DND-41 (cell line): ENCODE data around the gene KISS1.

Source experiments
- ATAC-seq: fragments of 200-7000 bp; cut with Tn5 transposase; 3 replicates; pipeline ENCODE4 v1.9.1; 2021; ENCODE audit warnings: low read depth; ENCODE audit not compliant: insufficient read depth
- DNase-seq: peaks from one replicate; pipeline ENCODE4 v3.0.0-alpha.2; 2020
- H2AFZ ChIP-seq: 2 replicates; pipeline ENCODE4 v1.6.0; 2012; ENCODE audit warnings: low read depth, low read length
- H3K27ac ChIP-seq: 2 replicates; pipeline ENCODE4 v1.5.1; 2012; ENCODE audit warnings: low read length, inconsistent platforms
- H3K27me3 ChIP-seq: fragments of 200-600 bp; sonication (generic); 2 replicates; pipeline ENCODE4 v1.6.0; 2012; ENCODE audit warnings: low read length, mild to moderate bottlenecking, inconsistent platforms; ENCODE audit not compliant: insufficient read depth, poor library complexity
- H3K36me3 ChIP-seq: 2 replicates; pipeline ENCODE4 v1.5.1; 2012; ENCODE audit warnings: low read length, inconsistent platforms; ENCODE audit not compliant: insufficient read depth
- H3K4me1 ChIP-seq: 2 replicates; pipeline ENCODE4 v1.5.1; 2012; ENCODE audit warnings: mild to moderate bottlenecking, low read length; ENCODE audit not compliant: insufficient read depth
- H3K4me2 ChIP-seq: 2 replicates; pipeline ENCODE4 v1.6.0; 2012; ENCODE audit warnings: mild to moderate bottlenecking, moderate library complexity, low read length, inconsistent platforms; ENCODE audit not compliant: insufficient read depth
- H3K4me3 ChIP-seq, 2 experiments: fragments of 200-600 bp in 1 of 2; shearing (Covaris generic) in 1 of 2; 2 replicates each; pipeline ENCODE4 v1.5.1; 2012 to 2016; ENCODE audit warnings: inconsistent platforms in 2 of 2, low read length in 2 of 2, mild to moderate bottlenecking in 2 of 2, low read depth in 1 of 2, moderate library complexity in 1 of 2
- H3K79me2 ChIP-seq: 2 replicates; pipeline ENCODE4 v1.6.0; 2012; ENCODE audit warnings: low read length, inconsistent platforms; ENCODE audit not compliant: insufficient read depth
- H3K9ac ChIP-seq: 2 replicates; pipeline ENCODE4 v1.6.0; 2012; ENCODE audit warnings: low read depth, mild to moderate bottlenecking, inconsistent platforms, low read length, moderate library complexity
- H3K9me3 ChIP-seq: 2 replicates; pipeline ENCODE4 v1.5.1; 2012; ENCODE audit warnings: low read length, moderate library complexity, mild to moderate bottlenecking, inconsistent platforms; ENCODE audit not compliant: insufficient read depth, severe bottlenecking
- H4K20me1 ChIP-seq: 2 replicates; pipeline ENCODE4 v1.6.0; 2012; ENCODE audit warnings: low read length; ENCODE audit not compliant: insufficient read depth
- CTCF ChIP-seq: IDR thresholded peaks from 2 replicates; pipeline ENCODE4 v1.5.1; 2012; ENCODE audit warnings: borderline replicate concordance, low read length, moderate library complexity, mild to moderate bottlenecking; ENCODE audit not compliant: poor library complexity, severe bottlenecking; ENCODE audit errors: extremely low read depth
- EZH2 ChIP-seq: IDR thresholded peaks from 3 replicates; pipeline ENCODE4 v1.6.1; 2012; ENCODE audit warnings: borderline replicate concordance, low read depth, mild to moderate bottlenecking, moderate library complexity, low read length, inconsistent platforms; ENCODE audit not compliant: severe bottlenecking

The KISS1 gene

GRCh38 chr1:204191456-204191855 is 4.8 kb downstream of the KISS1 start:
- Histone ChIP-seq H4K20me1 (no peaks in the 10 kb centered on the region), H3K4me1 (peaks cover 3% of the 10 kb centered on the region), H3K4me2 (no peak overlapping the region), H3K27me3 (peaks cover 41% of the 10 kb centered on the region), H3K36me3 (no peaks in the 10 kb centered on the region), H3K4me3 (no peak overlapping the region), H3K79me2 (no peaks in the 10 kb centered on the region), H3K9me3 (no peaks in the 10 kb centered on the region), H3K27ac (no peak overlapping the region), H3K9ac (no peak overlapping the region), H2AFZ (no peak overlapping the region)
- TF ChIP-seq CTCF (no peak), EZH2 (no peak)
- DNase-seq (no peak), ATAC-seq (no peak)

GRCh38 chr1:204190212-204191211 is 5.8 kb downstream of the KISS1 start:
- H3K27ac ChIP-seq: no peak overlapping the region
- no peak overlapping the region for H3K4me2 ChIP-seq
- no peaks in the 10 kb centered on the region for H3K9me3 ChIP-seq
- ATAC-seq: 0 out of 3 replicates have a peak, but pooled peaks have one; percentile 19
- H3K4me1 ChIP-seq: peaks cover 3% of the 10 kb centered on the region
- no peak overlapping the region for H3K4me3 ChIP-seq
- H3K27me3 ChIP-seq: peaks cover 41% of the 10 kb centered on the region
- H3K36me3 ChIP-seq: no peaks in the 10 kb centered on the region
- H2AFZ ChIP-seq: no peak overlapping the region
- H3K9ac ChIP-seq: no peak overlapping the region
- H4K20me1 ChIP-seq: no peaks in the 10 kb centered on the region
- peak; percentile 6 for DNase-seq
- no peak for TF ChIP-seq CTCF
- no peak for TF ChIP-seq EZH2
- H3K79me2 ChIP-seq: no peaks in the 10 kb centered on the region

GRCh38 chr1:204188959-204189639 is 7.2 kb downstream of the KISS1 start:
- Histone ChIP-seq H3K79me2 (no peaks in the 10 kb centered on the region), H3K9ac (no peak overlapping the region), H2AFZ (no peak overlapping the region), H3K4me1 (no peaks in the 10 kb centered on the region), H3K36me3 (no peaks in the 10 kb centered on the region), H3K4me3 (no peak overlapping the region), H4K20me1 (no peaks in the 10 kb centered on the region), H3K27me3 (peaks cover 38% of the 10 kb centered on the region), H3K9me3 (no peaks in the 10 kb centered on the region), H3K27ac (no peak overlapping the region), H3K4me2 (no peak overlapping the region)
- ATAC-seq (no peak), DNase-seq (no peak)
- no peak for TF ChIP-seq CTCF
- TF ChIP-seq EZH2: no peak
